HG02852 (cell line): ENCODE results near the gene NPIPB8.
"Not testable (repeated sequence)": the region's sequence is repeated elsewhere in the genome, so short reads cannot be mapped to it uniquely, and the experiment has no call there.

Experiments
- ATAC-seq: cut with Tn5 transposase; IDR thresholded peaks from one replicate; pipeline ENCODE4 v1.9.1; 2021; ENCODE audit warnings: mild to moderate bottlenecking, moderate library complexity; ENCODE audit not compliant: unreplicated experiment

NPIPB8 gene

GRCh38 chr16:28637765-28638164, at the start of gene NPIPB8:
TSS of gene NPIPB8 (plus strand) at chr16:28638065. CDS start at chr16:28638361, 296 bp downstream.
- not testable (repeated sequence) for ATAC-seq

GRCh38 chr16:28589069-28589468, 48.8 kb upstream of the NPIPB8 start:
- ATAC-seq: no peak

- no peak for ATAC-seq
These were observed 47.9 kb upstream of the NPIPB8 start for GRCh38 chr16:28589930-28590329.

DNA sequence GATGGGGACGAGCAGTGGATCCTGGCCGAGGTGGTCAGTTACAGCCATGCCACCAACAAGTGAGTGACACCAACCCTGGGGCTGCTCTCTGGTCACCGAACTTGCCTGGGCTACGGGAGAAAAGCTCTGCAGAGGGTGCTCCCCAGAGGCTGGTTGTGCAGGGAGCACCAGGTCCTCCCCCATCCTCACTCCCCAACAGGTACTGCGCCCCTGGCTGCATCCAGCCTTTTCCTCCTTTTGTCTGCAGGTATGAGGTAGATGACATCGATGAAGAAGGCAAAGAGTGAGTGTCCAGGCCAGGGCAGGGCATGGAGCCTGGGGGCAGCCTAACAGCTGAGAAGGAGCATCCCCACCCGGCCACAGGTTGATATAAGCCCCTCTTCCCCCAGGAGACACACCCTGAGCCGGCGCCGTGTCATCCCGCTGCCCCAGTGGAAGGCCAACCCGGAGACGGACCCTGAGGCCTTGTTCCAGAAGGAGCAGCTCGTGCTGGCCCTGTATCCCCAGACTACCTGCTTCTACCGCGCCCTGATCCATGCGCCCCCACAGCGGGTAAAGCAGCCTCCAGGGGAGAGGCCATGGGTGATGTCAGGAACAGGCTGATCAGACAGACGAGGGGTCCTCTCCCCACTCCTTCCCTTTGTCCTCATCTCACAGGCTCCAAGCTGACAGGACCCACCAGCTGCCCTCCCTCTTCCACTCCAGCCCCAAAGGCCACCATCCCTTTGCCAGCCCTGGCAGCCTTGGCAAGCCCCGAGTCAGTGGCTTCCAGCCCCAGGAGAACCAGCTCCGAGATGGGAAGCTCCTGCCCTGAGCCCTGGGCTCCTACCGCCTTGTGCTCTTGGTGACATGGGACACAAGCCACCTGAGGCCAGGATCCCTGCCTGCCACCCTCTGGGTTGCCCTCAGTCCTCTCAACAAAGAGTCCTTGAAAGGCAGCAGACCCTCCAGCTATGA, 47.2 kb upstream of the NPIPB8 start:
- ATAC-seq: no peak

DNA sequence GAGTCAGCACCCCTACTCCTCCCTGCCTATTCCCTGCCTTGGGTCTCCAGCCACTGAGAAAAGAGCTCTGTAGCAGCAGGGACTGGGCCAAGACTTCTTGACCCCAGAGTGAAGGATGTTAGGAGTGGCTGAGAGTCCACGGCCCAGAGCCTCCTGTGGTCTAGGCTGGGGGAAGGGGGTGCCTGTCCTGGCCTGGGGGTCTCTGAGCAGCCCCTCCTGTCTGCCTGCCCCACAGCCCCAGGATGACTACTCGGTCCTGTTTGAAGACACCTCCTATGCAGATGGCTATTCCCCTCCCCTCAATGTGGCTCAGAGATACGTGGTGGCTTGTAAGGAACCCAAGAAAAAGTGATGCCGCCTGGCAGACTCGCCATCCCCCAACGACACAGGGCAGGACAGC, 46.5 kb upstream of the NPIPB8 start:
- ATAC-seq: no peak

- ATAC-seq: no peak
These were observed 45.4 kb upstream of the NPIPB8 start for GRCh38 chr16:28592511-28592910.

DNA sequence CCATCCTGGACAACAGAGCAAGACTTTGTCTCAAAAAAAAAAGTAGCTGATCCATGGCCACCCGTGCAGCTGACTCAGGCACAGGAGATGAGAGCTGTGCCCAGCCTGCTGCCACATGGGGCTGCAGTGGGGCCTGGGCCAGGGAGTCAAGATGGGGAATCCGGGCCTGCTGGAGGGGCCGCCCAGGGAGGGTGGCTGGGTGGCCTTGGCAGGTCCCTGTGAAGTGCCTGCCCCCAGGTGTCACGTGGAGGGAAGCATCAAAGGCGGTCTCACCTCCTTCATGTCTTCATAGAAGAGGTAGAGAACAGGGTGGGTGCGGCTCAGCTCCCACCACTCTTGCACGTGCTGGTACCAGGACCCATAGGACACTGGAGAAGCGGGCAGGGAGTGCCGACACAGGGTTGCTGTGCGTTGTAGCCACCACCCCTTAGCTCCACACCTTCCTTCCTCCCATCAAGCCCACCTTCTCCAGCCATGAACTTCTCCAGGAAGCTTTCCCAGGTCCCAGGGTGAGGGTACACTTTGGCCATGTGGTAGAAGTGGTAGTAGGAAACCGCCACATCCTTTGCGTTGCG, 44.8 kb upstream of the NPIPB8 start:
- no peak for ATAC-seq

GRCh38 chr16:28595451-28595850, 42.4 kb upstream of the NPIPB8 start:
- not testable (repeated sequence) for ATAC-seq

DNA sequence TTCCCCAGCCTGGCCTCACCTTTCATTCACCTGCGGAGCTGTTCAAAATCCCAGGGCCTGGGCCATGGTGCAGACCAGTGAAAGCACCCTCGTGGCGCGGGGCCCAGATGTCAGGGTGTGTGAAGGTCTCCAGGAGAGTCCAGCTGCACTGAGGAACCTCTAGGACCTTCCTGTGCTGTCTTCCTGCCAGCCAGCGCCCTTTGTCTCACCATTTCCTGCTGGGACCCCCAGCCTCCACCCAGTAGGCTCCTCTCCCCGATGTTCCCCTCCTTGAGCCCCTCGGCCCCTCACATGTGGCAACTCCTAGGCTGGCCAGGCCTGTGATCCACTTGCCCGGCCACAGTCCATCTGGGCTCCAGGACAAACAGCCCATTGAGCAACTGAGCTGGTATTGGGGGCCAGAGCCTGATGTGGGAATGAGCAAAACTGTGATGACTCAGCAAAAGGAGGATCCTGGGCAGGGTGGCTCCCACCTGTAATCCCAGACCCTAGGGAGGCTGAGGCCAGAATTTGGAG, 41.7 kb upstream of the NPIPB8 start:
- ATAC-seq: no peak

- no peak for ATAC-seq
These were observed 40.8 kb upstream of the NPIPB8 start, which contains the start of gene SULT1A2 for GRCh38 chr16:28596840-28597691. TSS of gene SULT1A2 (minus strand) at chr16:28597050. CDS start at chr16:28595930, 1,120 bp downstream.

GRCh38 chr16:28597692-28598261, 40.1 kb upstream of the NPIPB8 start:
- ATAC-seq: no peak

- ATAC-seq: not testable (repeated sequence)
These were observed 38.2 kb upstream of the NPIPB8 start for GRCh38 chr16:28599377-28600285.

- not testable (repeated sequence) for ATAC-seq
These were observed 36.9 kb upstream of the NPIPB8 start for GRCh38 chr16:28600965-28601364.

DNA sequence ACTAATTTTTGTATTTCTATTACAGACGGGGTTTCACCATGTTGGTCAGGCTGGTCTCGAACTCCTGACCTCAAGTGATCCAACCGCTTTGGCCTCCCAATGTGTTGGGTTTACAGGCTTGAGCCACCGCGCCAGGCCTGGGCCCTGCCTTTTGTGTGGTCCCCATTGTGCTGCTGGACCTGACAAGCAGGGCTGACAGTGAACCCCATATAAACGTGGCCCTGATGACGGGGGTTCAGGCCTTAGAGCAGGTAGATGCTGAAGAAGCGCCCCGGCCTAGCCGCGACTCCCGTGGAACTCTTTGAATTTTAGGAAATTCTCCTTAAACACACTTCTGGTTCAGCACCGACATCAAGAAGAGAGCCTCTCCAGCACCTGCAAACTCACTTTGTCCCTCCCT, 36.3 kb upstream of the NPIPB8 start:
- ATAC-seq: not testable (repeated sequence)

- not testable (repeated sequence) for ATAC-seq
These were observed 35.8 kb upstream of the NPIPB8 start for GRCh38 chr16:28602062-28602461.

GRCh38 chr16:28602529-28602928, 35.3 kb upstream of the NPIPB8 start:
- ATAC-seq: no peak

- ATAC-seq: no peak
These were observed 34.3 kb upstream of the NPIPB8 start for GRCh38 chr16:28603381-28604185.

DNA sequence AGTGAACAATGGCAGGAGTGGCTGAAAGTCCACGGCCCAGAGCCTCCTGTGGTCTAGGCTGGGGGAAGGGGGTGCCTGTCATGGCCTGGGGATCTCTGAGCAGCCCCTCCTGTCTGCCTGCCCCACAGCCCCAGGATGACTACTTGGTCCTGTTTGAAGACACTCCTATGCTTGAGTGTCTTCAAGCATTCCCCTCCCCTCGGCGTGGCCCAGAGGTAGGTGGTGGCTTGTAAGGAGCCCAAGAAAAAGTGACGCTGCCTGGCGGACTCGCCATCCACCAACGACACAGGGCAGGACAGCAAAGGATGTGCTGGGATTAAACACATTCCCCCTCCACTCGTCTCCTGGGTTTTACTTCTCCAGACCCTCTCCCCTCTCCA, 33.7 kb upstream of the NPIPB8 start:
- no peak for ATAC-seq
